PC-9 (cell line): ENCODE data around the gene EMC10.

ENCODE experiments used
- EZH2 ChIP-seq: fragments of 200-600 bp; sonication (generic); IDR thresholded peaks from 2 replicates; pipeline ENCODE4 v1.8.0; 2017; ENCODE audit warnings: antibody characterized with exemption, low read depth
- TF ChIP-seq, protein P1 (sequence below): fragments of 200-600 bp; sonication (generic); conservative IDR thresholded peaks from 2 replicates; pipeline ENCODE4 v1.6.1; 2017; ENCODE audit warnings: mixed run types, antibody characterized with exemption, mild to moderate bottlenecking, moderate library complexity

DNA sequence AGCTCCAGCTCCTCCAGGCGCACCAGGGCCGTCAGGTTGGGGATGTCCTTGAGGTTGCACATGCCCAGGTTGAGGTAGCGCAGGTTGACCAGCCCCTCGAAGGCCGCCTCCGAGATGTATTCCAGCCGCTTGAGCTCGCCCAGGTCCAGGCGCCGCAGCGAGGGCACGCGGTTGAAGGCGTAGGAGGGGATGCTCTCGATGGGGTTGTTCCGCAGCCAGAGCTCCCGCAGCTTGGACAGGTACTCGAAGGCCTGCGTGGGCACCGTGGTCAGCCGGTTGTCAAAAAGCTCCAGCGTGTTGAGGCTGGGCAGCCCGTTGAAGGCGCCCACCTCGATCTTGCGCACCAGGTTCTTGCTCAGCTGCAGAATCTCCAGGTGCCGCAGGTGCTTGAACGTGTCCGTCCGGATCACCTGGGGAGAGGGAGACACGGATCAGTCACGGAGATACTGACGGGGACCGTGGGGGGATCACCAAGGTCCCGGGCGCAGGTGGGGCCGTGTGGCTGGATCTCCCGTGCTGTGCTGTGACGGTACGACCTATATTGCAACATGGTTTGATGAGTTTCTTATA is 42.8 kb downstream of the EMC10 start:
- TF ChIP-seq, protein P1, sequence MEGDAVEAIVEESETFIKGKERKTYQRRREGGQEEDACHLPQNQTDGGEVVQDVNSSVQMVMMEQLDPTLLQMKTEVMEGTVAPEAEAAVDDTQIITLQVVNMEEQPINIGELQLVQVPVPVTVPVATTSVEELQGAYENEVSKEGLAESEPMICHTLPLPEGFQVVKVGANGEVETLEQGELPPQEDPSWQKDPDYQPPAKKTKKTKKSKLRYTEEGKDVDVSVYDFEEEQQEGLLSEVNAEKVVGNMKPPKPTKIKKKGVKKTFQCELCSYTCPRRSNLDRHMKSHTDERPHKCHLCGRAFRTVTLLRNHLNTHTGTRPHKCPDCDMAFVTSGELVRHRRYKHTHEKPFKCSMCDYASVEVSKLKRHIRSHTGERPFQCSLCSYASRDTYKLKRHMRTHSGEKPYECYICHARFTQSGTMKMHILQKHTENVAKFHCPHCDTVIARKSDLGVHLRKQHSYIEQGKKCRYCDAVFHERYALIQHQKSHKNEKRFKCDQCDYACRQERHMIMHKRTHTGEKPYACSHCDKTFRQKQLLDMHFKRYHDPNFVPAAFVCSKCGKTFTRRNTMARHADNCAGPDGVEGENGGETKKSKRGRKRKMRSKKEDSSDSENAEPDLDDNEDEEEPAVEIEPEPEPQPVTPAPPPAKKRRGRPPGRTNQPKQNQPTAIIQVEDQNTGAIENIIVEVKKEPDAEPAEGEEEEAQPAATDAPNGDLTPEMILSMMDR, result no peak
- no peak for TF ChIP-seq EZH2
